ENCODE data around the gene MAN2A2.

GRCh38 chr15:90959028-90959595 is 56.0 kb downstream of the MAN2A2 start:
- no peak for TF ChIP-seq CTCF (IDR thresholded peaks at IDR 0.05 in 4 of 5, conservative IDR thresholded peaks at IDR 0.05 in 1 of 5)
- TF ChIP-seq POLR2A (IDR thresholded peaks at IDR 0.05) = no peak
